ENCODE measurements around the gene LRBA. TPM values are rescaled to one million over a fixed set of nuclear protein-coding genes. Genes with fewer than 3 reads are reported as not detected.

LRBA gene
- total and polyA plus RNA-seq, 4 donors: 11.8 to 149 (median 34.2) TPM

DNA sequence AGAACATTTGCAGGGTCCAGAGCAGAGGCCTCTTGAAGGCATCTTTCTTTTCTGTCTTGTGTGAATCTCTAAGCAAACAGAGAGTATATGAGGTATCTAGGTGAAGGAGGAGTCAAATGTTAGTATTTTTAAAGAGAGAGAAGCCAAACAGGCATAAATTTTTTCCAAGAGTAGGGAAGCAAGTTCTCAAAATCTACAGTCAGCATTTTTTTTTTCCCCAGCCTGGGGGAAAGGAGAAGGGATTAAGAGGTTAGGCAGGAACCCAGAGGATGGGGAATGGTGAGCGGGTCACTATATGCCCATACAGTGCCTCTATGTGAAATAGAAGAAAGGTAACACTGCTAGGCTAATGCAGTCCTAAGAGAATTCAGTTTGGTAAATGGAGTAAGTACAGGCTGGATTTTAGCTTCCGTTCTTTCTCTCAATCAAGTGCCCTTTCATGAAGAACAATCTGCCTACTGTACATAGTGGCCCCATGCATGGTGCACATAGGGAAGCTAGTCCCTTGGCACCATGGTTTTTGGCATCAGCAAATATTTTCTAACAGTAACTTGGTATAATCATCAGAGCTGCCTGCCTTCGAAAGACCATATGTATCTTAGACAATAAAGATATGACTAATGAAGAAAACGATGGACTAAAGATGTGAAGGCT, 596.2 kb downstream of the LRBA start:
- no peak overlapping the region for H3K27ac ChIP-seq (ENCODE audit: low read depth in 1 of 2, low read length in 1 of 2)
- no peak overlapping the region for H3K9ac ChIP-seq (ENCODE audit: insufficient read depth in 1 of 2, low read length in 2 of 2)
- 97 to 98% methylated on average over 4 of the region's 4 CpGs for WGBS, 2 donors
- H3K4me3 ChIP-seq: no peak overlapping the region
- no peak for TF ChIP-seq CTCF (IDR thresholded peaks at IDR 0.05; ENCODE audit: control extremely low read depth, extremely low read depth)
- no peaks in the 10 kb centered on the region for H3K36me3 ChIP-seq (ENCODE audit: control insufficient read depth in 4 of 4, insufficient read depth in 4 of 4, low read length in 4 of 4)
- no peaks in the 10 kb centered on the region for H3K27me3 ChIP-seq (ENCODE audit: control insufficient read depth in 3 of 3, insufficient read depth in 3 of 3, low read length in 2 of 3)
- DNase-seq (no peak), ATAC-seq (ENCODE audit: insufficient read depth, low FRiP score) (no peak)
- H3K9me3 ChIP-seq (ENCODE audit: control insufficient read depth in 4 of 4, insufficient read depth in 3 of 4, low read length in 3 of 4): no peaks in the 10 kb centered on the region
- H3K4me1 ChIP-seq (ENCODE audit: control insufficient read depth in 5 of 5, insufficient read depth in 5 of 5, low read length in 5 of 5): no peaks in the 10 kb centered on the region

GRCh38 chr4:150415213-150415612, 599.9 kb downstream of the LRBA start:
- no peaks in the 10 kb centered on the region for H3K36me3 ChIP-seq (ENCODE audit: control insufficient read depth in 4 of 4, insufficient read depth in 4 of 4, low read length in 4 of 4)
- ATAC-seq (ENCODE audit: insufficient read depth, low FRiP score) (no peak), DNase-seq (no peak)
- 54 to 63% methylated on average over 1 of the region's 1 CpG for WGBS, 2 donors
- H3K4me1 ChIP-seq (ENCODE audit: control insufficient read depth in 5 of 5, insufficient read depth in 5 of 5, low read length in 5 of 5): no peaks in the 10 kb centered on the region
- no peak overlapping the region for H3K9ac ChIP-seq (ENCODE audit: insufficient read depth in 1 of 2, low read length in 2 of 2)
- H3K27ac ChIP-seq (ENCODE audit: low read depth in 1 of 2, low read length in 1 of 2): no peak overlapping the region
- H3K27me3 ChIP-seq (ENCODE audit: control insufficient read depth in 3 of 3, insufficient read depth in 3 of 3, low read length in 2 of 3): no peaks in the 10 kb centered on the region
- no peak for TF ChIP-seq CTCF (IDR thresholded peaks at IDR 0.05; ENCODE audit: control extremely low read depth, extremely low read depth)
- no peaks in the 10 kb centered on the region for H3K9me3 ChIP-seq (ENCODE audit: control insufficient read depth in 4 of 4, insufficient read depth in 3 of 4, low read length in 3 of 4)
- no peak overlapping the region for H3K4me3 ChIP-seq

DNA sequence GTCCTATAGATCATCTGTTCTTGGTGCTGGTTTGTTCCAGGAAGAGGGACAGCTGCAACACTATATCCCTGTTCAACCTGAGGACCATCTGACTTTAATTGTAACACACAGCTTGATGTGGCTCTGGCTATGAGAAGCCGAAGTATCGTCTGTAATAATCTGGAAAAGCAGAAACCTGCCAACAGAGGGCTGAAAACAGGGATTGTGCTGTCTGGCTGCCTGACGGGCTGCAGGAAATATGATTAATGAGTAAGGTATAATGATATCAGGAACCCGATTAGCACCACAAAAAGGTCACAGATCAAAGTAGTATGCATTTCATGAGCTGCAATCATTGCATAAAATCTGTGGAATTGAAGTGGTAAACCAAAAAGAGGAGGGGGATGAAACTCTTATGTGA, 603.6 kb downstream of the LRBA start:
- TF ChIP-seq CTCF (IDR thresholded peaks at IDR 0.05; ENCODE audit: control extremely low read depth, extremely low read depth): no peak
- Histone ChIP-seq H3K27me3 (ENCODE audit: control insufficient read depth in 3 of 3, insufficient read depth in 3 of 3, low read length in 2 of 3) (no peaks in the 10 kb centered on the region), H3K27ac (ENCODE audit: low read depth in 1 of 2, low read length in 1 of 2) (no peak overlapping the region), H3K4me1 (ENCODE audit: control insufficient read depth in 5 of 5, insufficient read depth in 5 of 5, low read length in 5 of 5) (no peaks in the 10 kb centered on the region), H3K36me3 (ENCODE audit: control insufficient read depth in 4 of 4, insufficient read depth in 4 of 4, low read length in 4 of 4) (no peaks in the 10 kb centered on the region), H3K9me3 (ENCODE audit: control insufficient read depth in 4 of 4, insufficient read depth in 3 of 4, low read length in 3 of 4) (no peaks in the 10 kb centered on the region), H3K4me3 (no peak overlapping the region), H3K9ac (ENCODE audit: insufficient read depth in 1 of 2, low read length in 2 of 2) (no peak overlapping the region)
- DNase-seq (no peak), ATAC-seq (ENCODE audit: insufficient read depth, low FRiP score) (no peak)
- 72 to 83% methylated on average over 4 of the region's 4 CpGs for WGBS, 2 donors

GRCh38 chr4:150402871-150403272, 612.2 kb downstream of the LRBA start:
- 8 to 28% methylated on average over 5 of the region's 5 CpGs for WGBS, 2 donors
- DNase-seq (peak; percentile 35 to 71 (median 68)), ATAC-seq (ENCODE audit: insufficient read depth, low FRiP score) (no peak)

More at GRCh38 chr4:150402871-150403272, 612.2 kb downstream of the LRBA start:
- Histone ChIP-seq H3K9ac (ENCODE audit: insufficient read depth in 1 of 2, low read length in 2 of 2) (no peak overlapping the region), H3K27me3 (ENCODE audit: control insufficient read depth in 3 of 3, insufficient read depth in 3 of 3, low read length in 2 of 3) (no peaks in the 10 kb centered on the region), H3K36me3 (ENCODE audit: control insufficient read depth in 4 of 4, insufficient read depth in 4 of 4, low read length in 4 of 4) (no peaks in the 10 kb centered on the region), H3K27ac (ENCODE audit: low read depth in 1 of 2, low read length in 1 of 2) (no peak overlapping the region), H3K4me3 (no peak overlapping the region), H3K9me3 (ENCODE audit: control insufficient read depth in 4 of 4, insufficient read depth in 3 of 4, low read length in 3 of 4) (no peaks in the 10 kb centered on the region), H3K4me1 (ENCODE audit: control insufficient read depth in 5 of 5, insufficient read depth in 5 of 5, low read length in 5 of 5) (peaks cover 0 to 3% (median 0%) of the 10 kb centered on the region in 5 donors)
- no peak for TF ChIP-seq CTCF (IDR thresholded peaks at IDR 0.05; ENCODE audit: control extremely low read depth, extremely low read depth)
